GM20000 (cell line): Measurements from ENCODE around the gene TRH.

Experiments
- DNase-seq: peaks from one replicate; pipeline ENCODE4 v3.0.0; 2012; ENCODE audit warnings: low spot score
- TF ChIP-seq, protein P1 (sequence below): IDR thresholded peaks from 2 replicates; pipeline ENCODE4 v1.5.1; 2012; ENCODE audit warnings: mild to moderate bottlenecking, control low read depth; ENCODE audit errors: extremely low read depth, missing control alignments

TRH gene

DNA sequence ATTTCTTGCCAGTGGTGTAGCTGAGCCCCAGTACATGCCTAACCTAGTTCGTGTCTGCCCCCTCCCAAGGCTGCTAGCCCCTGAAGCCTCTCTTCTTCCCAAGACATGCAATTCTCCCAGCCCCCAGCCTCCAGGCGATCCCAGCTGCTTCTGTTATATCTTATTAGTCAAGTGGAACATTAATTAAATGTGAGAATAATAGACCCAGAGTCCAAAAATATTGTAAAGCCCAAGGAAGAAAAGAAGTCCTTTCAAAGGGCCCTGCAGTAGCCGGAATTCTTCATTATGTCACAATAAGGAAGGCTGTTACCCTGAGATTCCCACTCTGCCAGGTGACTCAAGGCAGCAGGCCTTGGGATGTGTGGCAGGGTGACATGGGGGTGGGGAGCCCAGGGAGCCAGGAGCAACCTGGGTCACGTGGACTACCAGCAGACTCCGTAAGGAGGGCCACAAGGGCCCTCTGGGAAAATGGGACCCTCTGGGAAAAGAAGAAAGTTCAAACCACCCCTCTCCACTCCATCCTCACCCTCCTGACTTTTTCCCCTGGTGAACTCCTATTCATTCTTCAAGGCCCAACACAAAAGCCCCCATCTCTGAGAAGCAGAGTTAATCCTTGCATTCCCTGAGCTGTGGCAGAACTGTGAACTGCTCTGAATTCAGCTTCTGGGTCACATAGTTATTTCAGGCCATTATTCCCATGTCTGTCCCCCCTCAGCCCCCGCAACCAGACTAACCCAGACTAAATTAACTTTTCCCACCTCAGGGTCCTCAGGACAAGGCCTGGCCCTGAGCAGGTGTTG is 21.8 kb upstream of the TRH start:
- no peak for DNase-seq
- TF ChIP-seq, protein P1, sequence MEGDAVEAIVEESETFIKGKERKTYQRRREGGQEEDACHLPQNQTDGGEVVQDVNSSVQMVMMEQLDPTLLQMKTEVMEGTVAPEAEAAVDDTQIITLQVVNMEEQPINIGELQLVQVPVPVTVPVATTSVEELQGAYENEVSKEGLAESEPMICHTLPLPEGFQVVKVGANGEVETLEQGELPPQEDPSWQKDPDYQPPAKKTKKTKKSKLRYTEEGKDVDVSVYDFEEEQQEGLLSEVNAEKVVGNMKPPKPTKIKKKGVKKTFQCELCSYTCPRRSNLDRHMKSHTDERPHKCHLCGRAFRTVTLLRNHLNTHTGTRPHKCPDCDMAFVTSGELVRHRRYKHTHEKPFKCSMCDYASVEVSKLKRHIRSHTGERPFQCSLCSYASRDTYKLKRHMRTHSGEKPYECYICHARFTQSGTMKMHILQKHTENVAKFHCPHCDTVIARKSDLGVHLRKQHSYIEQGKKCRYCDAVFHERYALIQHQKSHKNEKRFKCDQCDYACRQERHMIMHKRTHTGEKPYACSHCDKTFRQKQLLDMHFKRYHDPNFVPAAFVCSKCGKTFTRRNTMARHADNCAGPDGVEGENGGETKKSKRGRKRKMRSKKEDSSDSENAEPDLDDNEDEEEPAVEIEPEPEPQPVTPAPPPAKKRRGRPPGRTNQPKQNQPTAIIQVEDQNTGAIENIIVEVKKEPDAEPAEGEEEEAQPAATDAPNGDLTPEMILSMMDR = no peak

DNA sequence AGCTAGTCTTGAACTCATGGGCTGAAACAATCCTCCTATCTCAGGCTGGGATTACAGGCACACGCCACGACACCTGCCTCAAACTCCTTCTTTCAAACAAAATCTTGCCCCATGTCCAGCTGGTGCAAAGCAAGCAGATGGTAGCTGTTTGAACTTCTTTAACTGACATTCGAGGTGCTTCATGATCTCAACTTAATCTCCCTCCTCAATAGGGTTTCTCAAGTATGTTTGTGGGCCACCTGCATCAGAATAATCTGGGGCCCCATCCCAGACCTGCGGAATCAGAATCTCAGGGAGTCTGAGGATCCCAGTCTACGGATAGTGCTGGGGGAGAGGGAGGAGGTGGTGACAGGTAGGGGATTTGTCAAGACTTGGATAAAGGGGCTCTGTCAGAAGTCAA is 20.9 kb upstream of the TRH start:
- TF ChIP-seq, protein P1 = no peak
- no peak for DNase-seq

DNA sequence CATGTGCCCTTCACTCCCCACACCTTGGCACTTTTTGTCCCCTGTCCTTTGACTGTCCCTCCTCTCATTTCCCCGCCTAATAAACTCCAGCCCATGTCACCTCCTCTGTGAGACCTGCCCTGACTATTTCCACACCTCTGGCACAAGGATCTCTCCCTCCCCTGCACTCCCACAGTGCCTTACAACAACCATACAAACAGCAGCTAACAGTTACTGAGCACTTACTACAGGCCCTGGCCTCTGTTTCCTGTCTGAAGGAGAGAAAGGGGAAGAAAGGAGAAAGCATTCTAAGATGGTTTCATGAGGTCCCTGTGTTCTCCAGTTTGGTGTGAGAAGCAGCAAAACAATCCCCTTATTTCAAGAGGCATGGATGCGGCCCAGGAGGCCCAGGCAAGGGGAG is 20.0 kb upstream of the TRH start:
- TF ChIP-seq, protein P1 = no peak
- no peak for DNase-seq

DNA sequence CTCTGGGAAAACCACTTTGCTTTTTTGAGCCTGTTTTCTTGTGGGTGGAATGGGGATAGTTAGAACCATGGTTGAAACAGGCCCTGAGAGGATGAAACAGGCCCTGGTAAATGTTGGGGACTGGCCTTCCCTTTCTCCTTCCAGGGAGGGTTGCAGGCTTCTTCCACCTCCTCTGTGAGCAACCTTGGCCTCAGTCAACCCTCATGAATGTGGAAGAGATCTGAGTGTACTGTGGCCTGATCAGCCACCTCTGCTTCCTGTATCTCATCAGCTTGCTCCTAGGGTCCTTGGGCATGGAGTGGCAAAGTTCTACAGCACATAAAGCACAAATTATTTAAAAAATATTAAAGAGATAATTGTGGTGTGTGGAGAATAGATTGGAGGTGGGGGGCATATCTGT is 17.6 kb upstream of the TRH start:
- no peak for DNase-seq
- TF ChIP-seq, protein P1 = no peak

DNA sequence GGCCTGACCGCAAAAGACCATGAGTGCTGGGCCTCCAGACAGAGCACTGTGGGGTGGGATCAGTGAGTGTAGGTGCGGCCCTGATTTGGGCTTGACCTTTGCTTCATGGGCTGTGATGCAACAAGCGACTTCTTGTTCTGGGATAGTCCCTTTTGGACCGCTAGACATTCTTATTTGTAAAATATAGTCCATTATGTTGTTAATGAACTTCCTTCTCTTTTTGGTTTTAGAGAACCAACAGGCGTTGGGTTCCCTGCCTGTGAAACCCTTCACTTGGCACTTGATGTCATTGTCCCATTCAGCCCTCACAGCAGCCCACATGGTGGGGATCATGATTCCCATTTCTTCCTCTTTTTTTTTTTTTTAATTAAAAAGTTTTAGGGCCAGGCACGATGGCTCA is 15.8 kb upstream of the TRH start:
- DNase-seq = no peak

DNA sequence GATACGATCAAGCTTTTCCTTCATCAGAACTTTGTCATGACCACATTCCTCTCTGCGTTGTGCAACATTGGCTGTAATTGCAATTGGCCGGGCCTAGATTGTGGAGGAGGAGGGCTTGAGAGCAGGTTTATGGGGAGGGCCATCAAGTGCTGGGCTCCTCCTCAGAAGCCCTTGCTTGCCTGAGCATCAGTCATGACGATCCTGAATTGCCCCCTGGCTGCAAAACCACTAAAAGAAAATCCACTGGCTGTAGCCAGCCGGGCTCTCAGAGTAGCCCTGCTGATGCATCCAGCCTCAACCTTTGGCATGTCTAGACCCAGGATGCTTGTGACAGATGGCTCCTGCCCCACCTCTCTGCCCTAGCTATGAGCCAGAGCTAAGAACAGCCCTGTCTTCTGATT is 13.4 kb upstream of the TRH start:
- DNase-seq = no peak
- TF ChIP-seq, protein P1 = no peak

More for the DNA sequence above, 15.8 kb upstream of the TRH start:
- TF ChIP-seq, protein P1 = no peak

DNA sequence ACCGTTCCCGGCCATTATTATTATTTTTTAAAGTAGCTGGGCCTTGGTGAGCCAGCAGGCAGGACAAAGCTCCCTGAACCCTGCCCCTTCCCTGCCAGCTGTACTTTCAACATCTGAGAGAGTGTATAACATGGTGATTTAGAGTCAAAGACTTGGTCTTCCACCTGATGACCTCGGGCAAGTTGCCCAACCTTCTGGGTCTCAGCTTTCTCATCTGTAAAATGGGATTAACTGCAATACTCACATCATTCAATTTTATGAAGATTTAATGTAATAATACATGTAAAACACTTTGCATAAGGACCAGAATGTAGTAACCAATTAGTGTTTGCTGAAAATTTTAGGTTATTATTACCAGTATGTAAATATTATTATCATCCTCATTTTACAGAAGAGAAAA is 11.9 kb upstream of the TRH start:
- no peak for DNase-seq
- TF ChIP-seq, protein P1 = no peak
